ENCODE results near the gene PLEKHH2. TPM values are rescaled to one million over a fixed set of nuclear protein-coding genes. Genes with fewer than 3 reads are reported as not detected.
A peak's percentile ranks its signal among the peaks of the same experiment; 100 is the strongest.

The PLEKHH2 gene
- total and polyA plus RNA-seq, 2 of the 13 experiments (the other 11 are each of a cell fraction or from before 2014, with no cell fraction given): 1.1 to 3.0 TPM

DNA sequence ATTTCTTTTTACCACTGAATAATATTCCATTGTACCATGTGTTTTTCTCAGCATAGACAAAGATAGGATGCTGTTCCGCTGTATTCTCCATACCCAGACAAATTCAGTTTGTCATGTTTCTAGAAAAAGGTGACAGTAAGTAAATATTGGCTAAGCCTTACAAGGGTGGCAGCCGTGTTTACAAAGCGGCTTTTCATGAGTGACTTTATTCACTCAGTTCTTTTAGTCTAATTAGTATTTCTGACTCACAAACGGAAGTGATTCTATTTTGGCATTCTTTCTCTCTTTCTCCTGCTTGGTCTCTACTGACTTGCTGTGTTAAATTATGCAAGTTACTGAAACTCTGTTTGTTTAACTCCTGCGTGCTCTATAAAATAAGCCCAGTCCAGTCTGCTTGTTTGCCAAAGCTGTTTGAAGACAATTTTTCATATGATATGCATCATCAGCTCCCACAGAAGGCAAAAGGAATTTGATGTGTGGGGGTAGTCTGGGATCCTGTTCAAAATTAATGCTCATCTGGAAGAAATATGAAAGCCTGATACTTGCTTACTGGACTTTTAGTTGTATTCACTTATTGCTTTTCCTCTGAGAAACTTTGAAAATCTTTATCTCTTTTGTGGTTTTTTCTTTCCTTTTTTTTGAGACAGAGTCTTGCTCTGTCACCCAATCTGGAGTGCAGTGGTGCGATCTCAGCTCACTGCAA is 2.3 kb upstream of the PLEKHH2 start (continued):
- no peak for TF ChIP-seq HIVEP1 (CRISPR knock-in tag; IDR thresholded peaks at IDR 0.05)
- TF ChIP-seq HNRNPLL (IDR thresholded peaks at IDR 0.05; ENCODE audit: low read depth, low read length, poor library complexity, severe bottlenecking): no peak
- TF ChIP-seq, protein P1, sequence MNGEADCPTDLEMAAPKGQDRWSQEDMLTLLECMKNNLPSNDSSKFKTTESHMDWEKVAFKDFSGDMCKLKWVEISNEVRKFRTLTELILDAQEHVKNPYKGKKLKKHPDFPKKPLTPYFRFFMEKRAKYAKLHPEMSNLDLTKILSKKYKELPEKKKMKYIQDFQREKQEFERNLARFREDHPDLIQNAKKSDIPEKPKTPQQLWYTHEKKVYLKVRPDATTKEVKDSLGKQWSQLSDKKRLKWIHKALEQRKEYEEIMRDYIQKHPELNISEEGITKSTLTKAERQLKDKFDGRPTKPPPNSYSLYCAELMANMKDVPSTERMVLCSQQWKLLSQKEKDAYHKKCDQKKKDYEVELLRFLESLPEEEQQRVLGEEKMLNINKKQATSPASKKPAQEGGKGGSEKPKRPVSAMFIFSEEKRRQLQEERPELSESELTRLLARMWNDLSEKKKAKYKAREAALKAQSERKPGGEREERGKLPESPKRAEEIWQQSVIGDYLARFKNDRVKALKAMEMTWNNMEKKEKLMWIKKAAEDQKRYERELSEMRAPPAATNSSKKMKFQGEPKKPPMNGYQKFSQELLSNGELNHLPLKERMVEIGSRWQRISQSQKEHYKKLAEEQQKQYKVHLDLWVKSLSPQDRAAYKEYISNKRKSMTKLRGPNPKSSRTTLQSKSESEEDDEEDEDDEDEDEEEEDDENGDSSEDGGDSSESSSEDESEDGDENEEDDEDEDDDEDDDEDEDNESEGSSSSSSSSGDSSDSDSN (CRISPR knock-in tag; IDR thresholded peaks at IDR 0.05): no peak
- peak; percentile 45; the same call in 1 of the 2 replicates for TF ChIP-seq ZNF205 (CRISPR knock-in tag; IDR thresholded peaks at IDR 0.05)
- TF ChIP-seq, protein P2, sequence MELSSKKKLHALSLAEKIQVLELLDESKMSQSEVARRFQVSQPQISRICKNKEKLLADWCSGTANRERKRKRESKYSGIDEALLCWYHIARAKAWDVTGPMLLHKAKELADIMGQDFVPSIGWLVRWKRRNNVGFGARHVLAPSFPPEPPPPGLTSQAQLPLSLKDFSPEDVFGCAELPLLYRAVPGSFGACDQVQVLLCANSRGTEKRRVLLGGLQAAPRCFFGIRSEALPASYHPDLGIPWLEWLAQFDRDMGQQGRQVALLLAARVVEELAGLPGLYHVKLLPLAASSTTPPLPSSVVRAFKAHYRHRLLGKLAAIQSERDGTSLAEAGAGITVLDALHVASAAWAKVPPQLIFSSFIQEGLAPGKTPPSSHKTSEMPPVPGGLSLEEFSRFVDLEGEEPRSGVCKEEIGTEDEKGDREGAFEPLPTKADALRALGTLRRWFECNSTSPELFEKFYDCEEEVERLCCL (CRISPR knock-in tag; IDR thresholded peaks at IDR 0.05; ENCODE audit: borderline replicate concordance): no peak
- TF ChIP-seq, protein P3, sequence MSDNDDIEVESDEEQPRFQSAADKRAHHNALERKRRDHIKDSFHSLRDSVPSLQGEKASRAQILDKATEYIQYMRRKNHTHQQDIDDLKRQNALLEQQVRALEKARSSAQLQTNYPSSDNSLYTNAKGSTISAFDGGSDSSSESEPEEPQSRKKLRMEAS (IDR thresholded peaks at IDR 0.05): peak; percentile 31; the same call in 1 of the 2 replicates
- TF ChIP-seq, protein P4, sequence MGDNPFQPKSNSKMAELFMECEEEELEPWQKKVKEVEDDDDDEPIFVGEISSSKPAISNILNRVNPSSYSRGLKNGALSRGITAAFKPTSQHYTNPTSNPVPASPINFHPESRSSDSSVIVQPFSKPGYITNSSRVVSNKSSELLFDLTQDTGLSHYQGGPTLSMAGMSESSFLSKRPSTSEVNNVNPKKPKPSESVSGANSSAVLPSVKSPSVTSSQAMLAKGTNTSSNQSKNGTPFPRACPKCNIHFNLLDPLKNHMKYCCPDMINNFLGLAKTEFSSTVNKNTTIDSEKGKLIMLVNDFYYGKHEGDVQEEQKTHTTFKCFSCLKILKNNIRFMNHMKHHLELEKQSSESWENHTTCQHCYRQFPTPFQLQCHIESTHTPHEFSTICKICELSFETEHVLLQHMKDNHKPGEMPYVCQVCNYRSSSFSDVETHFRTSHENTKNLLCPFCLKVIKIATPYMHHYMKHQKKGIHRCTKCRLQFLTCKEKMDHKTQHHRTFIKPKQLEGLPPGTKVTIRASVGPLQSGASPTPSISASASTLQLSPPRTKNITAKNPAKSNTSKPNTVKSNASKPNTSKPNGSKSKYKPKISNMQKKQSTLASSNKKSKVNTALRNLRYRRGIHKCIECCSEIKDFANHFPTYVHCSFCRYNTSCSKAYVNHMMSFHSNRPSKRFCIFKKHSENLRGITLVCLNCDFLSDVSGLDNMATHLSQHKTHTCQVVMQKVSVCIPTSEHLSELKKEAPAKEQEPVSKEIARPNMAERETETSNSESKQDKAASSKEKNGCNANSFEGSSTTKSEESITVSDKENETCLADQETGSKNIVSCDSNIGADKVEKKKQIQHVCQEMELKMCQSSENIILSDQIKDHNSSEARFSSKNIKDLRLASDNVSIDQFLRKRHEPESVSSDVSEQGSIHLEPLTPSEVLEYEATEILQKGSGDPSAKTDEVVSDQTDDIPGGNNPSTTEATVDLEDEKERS (CRISPR knock-in tag; IDR thresholded peaks at IDR 0.05): no peak
- TF ChIP-seq ZBTB21 (CRISPR knock-in tag; IDR thresholded peaks at IDR 0.05): peak; percentile 25; the same call in 1 of the 2 replicates
- TF ChIP-seq ZNF562 (CRISPR knock-in tag; IDR thresholded peaks at IDR 0.05; ENCODE audit: borderline replicate concordance): no peak
- TF ChIP-seq, protein P5, sequence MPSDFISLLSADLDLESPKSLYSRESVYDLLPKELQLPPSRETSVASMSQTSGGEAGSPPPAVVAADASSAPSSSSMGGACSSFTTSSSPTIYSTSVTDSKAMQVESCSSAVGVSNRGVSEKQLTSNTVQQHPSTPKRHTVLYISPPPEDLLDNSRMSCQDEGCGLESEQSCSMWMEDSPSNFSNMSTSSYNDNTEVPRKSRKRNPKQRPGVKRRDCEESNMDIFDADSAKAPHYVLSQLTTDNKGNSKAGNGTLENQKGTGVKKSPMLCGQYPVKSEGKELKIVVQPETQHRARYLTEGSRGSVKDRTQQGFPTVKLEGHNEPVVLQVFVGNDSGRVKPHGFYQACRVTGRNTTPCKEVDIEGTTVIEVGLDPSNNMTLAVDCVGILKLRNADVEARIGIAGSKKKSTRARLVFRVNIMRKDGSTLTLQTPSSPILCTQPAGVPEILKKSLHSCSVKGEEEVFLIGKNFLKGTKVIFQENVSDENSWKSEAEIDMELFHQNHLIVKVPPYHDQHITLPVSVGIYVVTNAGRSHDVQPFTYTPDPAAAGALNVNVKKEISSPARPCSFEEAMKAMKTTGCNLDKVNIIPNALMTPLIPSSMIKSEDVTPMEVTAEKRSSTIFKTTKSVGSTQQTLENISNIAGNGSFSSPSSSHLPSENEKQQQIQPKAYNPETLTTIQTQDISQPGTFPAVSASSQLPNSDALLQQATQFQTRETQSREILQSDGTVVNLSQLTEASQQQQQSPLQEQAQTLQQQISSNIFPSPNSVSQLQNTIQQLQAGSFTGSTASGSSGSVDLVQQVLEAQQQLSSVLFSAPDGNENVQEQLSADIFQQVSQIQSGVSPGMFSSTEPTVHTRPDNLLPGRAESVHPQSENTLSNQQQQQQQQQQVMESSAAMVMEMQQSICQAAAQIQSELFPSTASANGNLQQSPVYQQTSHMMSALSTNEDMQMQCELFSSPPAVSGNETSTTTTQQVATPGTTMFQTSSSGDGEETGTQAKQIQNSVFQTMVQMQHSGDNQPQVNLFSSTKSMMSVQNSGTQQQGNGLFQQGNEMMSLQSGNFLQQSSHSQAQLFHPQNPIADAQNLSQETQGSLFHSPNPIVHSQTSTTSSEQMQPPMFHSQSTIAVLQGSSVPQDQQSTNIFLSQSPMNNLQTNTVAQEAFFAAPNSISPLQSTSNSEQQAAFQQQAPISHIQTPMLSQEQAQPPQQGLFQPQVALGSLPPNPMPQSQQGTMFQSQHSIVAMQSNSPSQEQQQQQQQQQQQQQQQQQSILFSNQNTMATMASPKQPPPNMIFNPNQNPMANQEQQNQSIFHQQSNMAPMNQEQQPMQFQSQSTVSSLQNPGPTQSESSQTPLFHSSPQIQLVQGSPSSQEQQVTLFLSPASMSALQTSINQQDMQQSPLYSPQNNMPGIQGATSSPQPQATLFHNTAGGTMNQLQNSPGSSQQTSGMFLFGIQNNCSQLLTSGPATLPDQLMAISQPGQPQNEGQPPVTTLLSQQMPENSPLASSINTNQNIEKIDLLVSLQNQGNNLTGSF (CRISPR knock-in tag; IDR thresholded peaks at IDR 0.05): no peak
- no peak for TF ChIP-seq ZNF777 (CRISPR knock-in tag; IDR thresholded peaks at IDR 0.05)
- TF ChIP-seq SAP130 (CRISPR knock-in tag; IDR thresholded peaks at IDR 0.05; ENCODE audit: low read depth): peak; percentile 94
- no peak; the same call in 1 of the 2 replicates for TF ChIP-seq ZNF460 (CRISPR knock-in tag; IDR thresholded peaks at IDR 0.05; ENCODE audit: borderline replicate concordance)
- TF ChIP-seq, protein P6, sequence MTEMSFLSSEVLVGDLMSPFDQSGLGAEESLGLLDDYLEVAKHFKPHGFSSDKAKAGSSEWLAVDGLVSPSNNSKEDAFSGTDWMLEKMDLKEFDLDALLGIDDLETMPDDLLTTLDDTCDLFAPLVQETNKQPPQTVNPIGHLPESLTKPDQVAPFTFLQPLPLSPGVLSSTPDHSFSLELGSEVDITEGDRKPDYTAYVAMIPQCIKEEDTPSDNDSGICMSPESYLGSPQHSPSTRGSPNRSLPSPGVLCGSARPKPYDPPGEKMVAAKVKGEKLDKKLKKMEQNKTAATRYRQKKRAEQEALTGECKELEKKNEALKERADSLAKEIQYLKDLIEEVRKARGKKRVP (CRISPR knock-in tag; IDR thresholded peaks at IDR 0.05): peak in 1 of 2 experiments; percentile 81; a peak in 1 of 4 replicates
